Right cardiac atrium (tissue), 5 donors: ENCODE measurements around the gene SLC9A9. TPM values are rescaled to one million over a fixed set of nuclear protein-coding genes. Genes with fewer than 3 reads are reported as not detected.

Experiments
- ATAC-seq, 2 donors: fragments of 200-7000 bp; cut with Tn5 transposase; one replicate each; pipeline versions ENCODE4 v1.8.0 to v1.9.1; 2020; ENCODE audit warnings: moderate library complexity in 2 of 2, mild to moderate bottlenecking in 1 of 2
- DNase-seq, 3 donors: peaks; one replicate each; pipeline ENCODE4 v3.0.0-alpha.2; 2020
- H3K27ac ChIP-seq: one replicate; pipeline ENCODE4 v1.5.1; 2013; ENCODE audit warnings: mild to moderate bottlenecking, low read length, control low read depth, moderate library complexity
- H3K27me3 ChIP-seq: one replicate; pipeline ENCODE4 v1.6.1; 2013; ENCODE audit not compliant: control insufficient read depth, insufficient read depth
- H3K4me1 ChIP-seq: one replicate; pipeline ENCODE4 v1.6.1; 2013; ENCODE audit warnings: low read length; ENCODE audit not compliant: control insufficient read depth, insufficient read depth
- H3K4me3 ChIP-seq: one replicate; pipeline ENCODE4 v1.5.1; 2013; ENCODE audit warnings: low read length, control low read depth
- H3K9me3 ChIP-seq: one replicate; pipeline ENCODE4 v1.6.1; 2013; ENCODE audit warnings: low read length; ENCODE audit not compliant: control insufficient read depth
- WGBS: extraction: QIAGEN DNeasy Blood & Tissue Kit; methylation state at CpG from one replicate; pipeline ENCODE4 v1.1.7; 2013; 5-methylcytosine and 5-hydroxymethylcytosine counted together
- intact Hi-C, 4 donors: fragments of 100-400 bp; cut with DNase I; formaldehyde crosslinking; loops; one replicate each; pipeline versions ENCODE4 v1.11.0 to v1.14.0; 2022 to 2023
- polyA plus RNA-seq: library from polyadenylated mRNA; stranded (reverse); fragments of 200-250 nt; gene quantifications from one replicate; pipeline ENCODE4 v1.2.3, GENCODE V29; 2013
- total RNA-seq, 4 donors: library from RNA; stranded (reverse); fragmentation: NEBNext Ultra II Directional; extraction: Animal tissue kit (Norgen Biotek cat#: 25700); gene quantifications; one replicate each; pipeline ENCODE4 v1.2.1, GENCODE V29; 2021
- donor health status: healthy with polysubstance abuse.
- donor health status: DM: no; HTN: yes; CAD: no.
- donor health status: DM: no; HTN: no; CAD: no.
- donor health status: DM: no; HTN: yes; CAD: no; lungs with severe emphysema.
- donor health status: DM: yes; HTN: yes; CAD: no.

Gene SLC9A9
- total and polyA plus RNA-seq, 5 donors = 3.6 to 14.9 (median 9.2) TPM

GRCh38 chr3:143476965-143477640 is 371.2 kb downstream of the SLC9A9 start:
- ATAC-seq (no peak), DNase-seq (no peak)
- H3K4me1 ChIP-seq = no peaks in the 10 kb centered on the region
- intact Hi-C loops = no loop called here
- H3K4me3 ChIP-seq = no peak overlapping the region
- no peaks in the 10 kb centered on the region for H3K9me3 ChIP-seq
- H3K27me3 ChIP-seq = no peaks in the 10 kb centered on the region
- WGBS = 88% methylated on average over 7 of the region's 7 CpGs
- H3K27ac ChIP-seq = no peak overlapping the region

GRCh38 chr3:143475981-143476380 is 372.3 kb downstream of the SLC9A9 start:
- DNase-seq (no peak), ATAC-seq (no peak)
- Histone ChIP-seq H3K4me1 (no peaks in the 10 kb centered on the region), H3K27ac (no peak overlapping the region), H3K4me3 (no peak overlapping the region), H3K9me3 (no peaks in the 10 kb centered on the region), H3K27me3 (no peaks in the 10 kb centered on the region)
- WGBS = 65% methylated on average over 3 of the region's 3 CpGs
- intact Hi-C loops = no loop called here

- intact Hi-C loops = no loop called here
- no peaks in the 10 kb centered on the region for H3K9me3 ChIP-seq
- no peaks in the 10 kb centered on the region for H3K4me1 ChIP-seq
- no peak for ATAC-seq
- WGBS = 91% methylated on average over 7 of the region's 7 CpGs
- H3K27ac ChIP-seq = no peak overlapping the region
- H3K27me3 ChIP-seq = no peaks in the 10 kb centered on the region
- no peak for DNase-seq
- no peak overlapping the region for H3K4me3 ChIP-seq
These were observed 375.3 kb downstream of the SLC9A9 start for GRCh38 chr3:143472731-143473523.

- ATAC-seq = no peak
- no peak for DNase-seq
- Histone ChIP-seq H3K27ac (no peak overlapping the region), H3K9me3 (no peaks in the 10 kb centered on the region), H3K27me3 (no peaks in the 10 kb centered on the region), H3K4me1 (no peaks in the 10 kb centered on the region), H3K4me3 (no peak overlapping the region)
- 48% methylated on average over 2 of the region's 2 CpGs for WGBS
- intact Hi-C loops = no loop called here
These were observed 376.6 kb downstream of the SLC9A9 start for GRCh38 chr3:143471705-143472104.

GRCh38 chr3:143469159-143469558 is 379.1 kb downstream of the SLC9A9 start:
- Histone ChIP-seq H3K27ac (no peak overlapping the region), H3K4me3 (no peak overlapping the region), H3K9me3 (no peaks in the 10 kb centered on the region), H3K27me3 (no peaks in the 10 kb centered on the region), H3K4me1 (no peaks in the 10 kb centered on the region)
- ATAC-seq (no peak), DNase-seq (no peak)
- 77% methylated on average over 5 of the region's 5 CpGs for WGBS
- intact Hi-C loops = no loop called here

- Histone ChIP-seq H3K27ac (no peak overlapping the region), H3K9me3 (no peaks in the 10 kb centered on the region), H3K27me3 (no peaks in the 10 kb centered on the region), H3K4me1 (no peaks in the 10 kb centered on the region), H3K4me3 (no peak overlapping the region)
- DNase-seq = no peak
- ATAC-seq = no peak
- WGBS = 93% methylated on average over 1 of the region's 1 CpG
- intact Hi-C loops = no loop called here
These were observed 382.6 kb downstream of the SLC9A9 start for GRCh38 chr3:143465666-143466065.

GRCh38 chr3:143464850-143465249 is 383.4 kb downstream of the SLC9A9 start:
- intact Hi-C loops = no loop called here
- no peak for ATAC-seq
- 36% methylated on average over 2 of the region's 2 CpGs for WGBS
- Histone ChIP-seq H3K27me3 (no peaks in the 10 kb centered on the region), H3K4me3 (no peak overlapping the region), H3K9me3 (no peaks in the 10 kb centered on the region), H3K27ac (no peak overlapping the region), H3K4me1 (no peaks in the 10 kb centered on the region)
- DNase-seq = peak in 1 of 3 donors; percentile 47

GRCh38 chr3:143455480-143455879 is 392.8 kb downstream of the SLC9A9 start:
- intact Hi-C loops = no loop called here
- Histone ChIP-seq H3K27ac (no peak overlapping the region), H3K27me3 (no peaks in the 10 kb centered on the region), H3K4me1 (no peaks in the 10 kb centered on the region), H3K9me3 (no peaks in the 10 kb centered on the region), H3K4me3 (no peak overlapping the region)
- DNase-seq = no peak
- no peak for ATAC-seq

GRCh38 chr3:143450632-143451031 is 397.6 kb downstream of the SLC9A9 start:
- Histone ChIP-seq H3K27ac (no peak overlapping the region), H3K4me1 (no peaks in the 10 kb centered on the region), H3K4me3 (no peak overlapping the region), H3K9me3 (no peaks in the 10 kb centered on the region), H3K27me3 (no peaks in the 10 kb centered on the region)
- intact Hi-C loops = no loop called here
- ATAC-seq (no peak), DNase-seq (no peak)
- 71% methylated on average over 1 of the region's 1 CpG for WGBS

- Histone ChIP-seq H3K27ac (no peak overlapping the region), H3K9me3 (no peaks in the 10 kb centered on the region), H3K27me3 (no peaks in the 10 kb centered on the region), H3K4me3 (no peak overlapping the region), H3K4me1 (peaks cover 2% of the 10 kb centered on the region)
- intact Hi-C loops = no loop called here
- DNase-seq = no peak
- WGBS = 86% methylated on average over 5 of the region's 5 CpGs
- ATAC-seq = no peak
These were observed 400.8 kb downstream of the SLC9A9 start for GRCh38 chr3:143447491-143447890.

GRCh38 chr3:143445118-143445517 is 403.1 kb downstream of the SLC9A9 start:
- no peak overlapping the region for H3K27ac ChIP-seq

More at GRCh38 chr3:143445118-143445517, 403.1 kb downstream of the SLC9A9 start:
- no peaks in the 10 kb centered on the region for H3K9me3 ChIP-seq
- no peak overlapping the region for H3K4me3 ChIP-seq
- H3K27me3 ChIP-seq = no peaks in the 10 kb centered on the region
- ATAC-seq (no peak), DNase-seq (no peak)
- intact Hi-C loops = no loop called here
- H3K4me1 ChIP-seq = peaks cover 2% of the 10 kb centered on the region
- 92% methylated on average over 2 of the region's 2 CpGs for WGBS
